GM12875 (cell line): ENCODE measurements around the gene FANCL.
"Not testable (repeated sequence)": the region's sequence is repeated elsewhere in the genome, so short reads cannot be mapped to it uniquely, and the experiment has no call there.

ENCODE experiments used
- H3K4me3 ChIP-seq: one replicate; pipeline ENCODE4 v1.5.1; 2011; ENCODE audit warnings: low read depth, low read length, control low read depth
- TF ChIP-seq, protein P1 (sequence below): IDR thresholded peaks from 2 replicates; pipeline ENCODE4 v1.5.1; 2011; ENCODE audit warnings: low read depth, mild to moderate bottlenecking, control low read depth, inconsistent platforms, low read length, moderate library complexity, borderline replicate concordance; ENCODE audit not compliant: insufficient read depth

Gene FANCL

DNA sequence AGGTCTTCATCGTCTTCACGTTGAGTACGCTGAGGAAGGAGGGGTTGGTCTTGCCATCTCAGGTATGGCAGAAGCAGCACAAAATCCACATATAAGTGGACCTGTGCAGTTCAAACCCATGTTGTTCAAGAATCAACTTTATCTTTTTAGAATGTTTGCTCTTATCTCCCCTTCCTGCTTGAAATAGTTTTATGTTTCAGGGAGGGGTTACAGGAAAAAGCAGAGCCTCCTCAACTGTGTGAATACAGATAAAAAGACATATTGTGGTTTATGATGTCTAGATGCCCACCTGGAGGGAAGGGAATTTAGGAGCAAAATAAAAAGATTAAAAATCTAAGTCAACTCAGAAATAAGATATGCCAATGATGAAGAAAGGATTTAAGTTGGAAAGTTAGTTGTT lies 118.6 kb downstream of the FANCL start:
- TF ChIP-seq, protein P1, sequence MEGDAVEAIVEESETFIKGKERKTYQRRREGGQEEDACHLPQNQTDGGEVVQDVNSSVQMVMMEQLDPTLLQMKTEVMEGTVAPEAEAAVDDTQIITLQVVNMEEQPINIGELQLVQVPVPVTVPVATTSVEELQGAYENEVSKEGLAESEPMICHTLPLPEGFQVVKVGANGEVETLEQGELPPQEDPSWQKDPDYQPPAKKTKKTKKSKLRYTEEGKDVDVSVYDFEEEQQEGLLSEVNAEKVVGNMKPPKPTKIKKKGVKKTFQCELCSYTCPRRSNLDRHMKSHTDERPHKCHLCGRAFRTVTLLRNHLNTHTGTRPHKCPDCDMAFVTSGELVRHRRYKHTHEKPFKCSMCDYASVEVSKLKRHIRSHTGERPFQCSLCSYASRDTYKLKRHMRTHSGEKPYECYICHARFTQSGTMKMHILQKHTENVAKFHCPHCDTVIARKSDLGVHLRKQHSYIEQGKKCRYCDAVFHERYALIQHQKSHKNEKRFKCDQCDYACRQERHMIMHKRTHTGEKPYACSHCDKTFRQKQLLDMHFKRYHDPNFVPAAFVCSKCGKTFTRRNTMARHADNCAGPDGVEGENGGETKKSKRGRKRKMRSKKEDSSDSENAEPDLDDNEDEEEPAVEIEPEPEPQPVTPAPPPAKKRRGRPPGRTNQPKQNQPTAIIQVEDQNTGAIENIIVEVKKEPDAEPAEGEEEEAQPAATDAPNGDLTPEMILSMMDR: no peak
- no peak overlapping the region for H3K4me3 ChIP-seq

DNA sequence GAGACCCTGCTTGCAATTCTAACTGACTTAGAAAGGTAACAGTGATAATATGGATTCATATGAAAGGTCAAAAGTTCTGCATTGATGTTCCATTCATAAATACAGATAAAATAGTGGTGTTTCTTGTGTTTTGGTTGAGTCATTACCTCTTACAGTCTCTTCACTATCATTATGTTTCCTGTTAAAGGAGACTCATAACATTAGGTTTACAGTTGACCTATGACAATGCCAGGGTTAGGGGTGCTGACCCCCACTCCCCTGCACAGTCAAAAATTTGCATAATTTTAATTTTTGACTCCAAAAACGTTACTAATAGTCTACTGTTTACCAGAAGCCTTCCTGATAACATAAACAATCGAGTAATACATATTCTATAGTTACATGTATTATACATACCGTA lies 119.1 kb downstream of the FANCL start:
- no peak overlapping the region for H3K4me3 ChIP-seq
- TF ChIP-seq, protein P1: no peak

- TF ChIP-seq, protein P1: no peak
- H3K4me3 ChIP-seq: no peak overlapping the region
Observed at GRCh38 chr2:58120626-58121229, 120.4 kb downstream of the FANCL start.

- not testable (repeated sequence) for H3K4me3 ChIP-seq
Observed at GRCh38 chr2:58113563-58113962, 127.6 kb downstream of the FANCL start.

DNA sequence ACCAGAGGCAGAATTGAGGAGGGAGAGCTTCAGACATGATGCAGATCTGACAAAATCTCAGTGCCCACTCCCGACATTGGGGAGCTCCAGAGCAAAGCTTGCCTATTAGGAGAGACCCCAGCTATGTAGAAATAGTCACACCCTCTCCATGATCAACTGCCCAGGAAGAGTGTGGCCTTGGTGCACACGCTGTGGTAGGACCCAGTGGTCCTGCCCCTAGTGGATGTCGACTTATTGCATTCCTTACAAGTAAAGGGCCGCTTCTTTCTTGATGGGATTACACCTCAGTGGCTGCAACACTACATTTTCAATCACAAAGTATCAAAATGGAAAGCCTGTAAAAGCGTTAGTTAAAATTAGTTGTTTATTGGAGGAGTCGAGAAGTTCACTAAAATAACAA lies 130.4 kb downstream of the FANCL start:
- TF ChIP-seq, protein P1: no peak; the same call in 1 of the 2 replicates
- no peak overlapping the region for H3K4me3 ChIP-seq

GRCh38 chr2:58109481-58109880 lies 131.6 kb downstream of the FANCL start:
- H3K4me3 ChIP-seq: no peak overlapping the region
- TF ChIP-seq, protein P1: no peak
